AG08395 (cell line): Measurements from ENCODE around the gene RUSF1.

Source experiments
- DNase-seq: peaks from one replicate; pipeline ENCODE4 v3.0.0; 2012; ENCODE audit warnings: mixed read lengths, low spot score

The RUSF1 gene

DNA sequence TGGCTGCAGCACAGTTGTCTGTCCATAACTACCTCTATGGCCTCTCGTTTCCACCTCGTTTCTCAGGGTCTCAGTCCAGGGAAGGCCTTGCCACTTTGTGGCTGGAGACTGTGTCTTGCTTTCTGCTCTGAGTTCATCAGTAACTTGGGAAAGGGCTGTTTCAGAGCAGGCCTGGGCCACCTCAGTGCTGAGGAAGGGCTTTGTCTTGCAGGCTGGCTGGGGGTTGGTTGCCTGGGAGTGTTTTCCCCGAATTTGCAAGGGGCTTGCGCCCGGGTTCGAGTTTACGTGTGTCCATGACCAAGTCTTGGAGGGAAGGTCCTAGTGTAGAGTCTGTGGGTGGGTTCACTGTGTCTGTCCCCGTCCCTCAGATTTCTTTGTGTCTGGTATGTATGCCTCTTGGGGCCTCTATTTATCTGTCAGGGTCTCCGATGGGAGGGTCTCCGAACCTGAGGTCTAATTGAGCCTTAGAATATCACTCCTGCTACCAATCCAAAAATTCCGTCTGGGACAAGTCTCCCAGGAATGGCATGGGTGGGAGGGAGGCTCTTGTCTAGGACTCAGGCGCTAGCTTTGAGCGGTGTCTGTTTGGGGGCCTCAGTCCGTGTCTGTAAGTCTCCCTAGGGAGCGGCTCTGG is 36.8 kb downstream of the RUSF1 start:
- peak; percentile 21 for DNase-seq

GRCh38 chr16:31470615-31471014 is 37.6 kb downstream of the RUSF1 start:
- no peak for DNase-seq

GRCh38 chr16:31467858-31468257 is 40.3 kb downstream of the RUSF1 start:
- no peak for DNase-seq

DNA sequence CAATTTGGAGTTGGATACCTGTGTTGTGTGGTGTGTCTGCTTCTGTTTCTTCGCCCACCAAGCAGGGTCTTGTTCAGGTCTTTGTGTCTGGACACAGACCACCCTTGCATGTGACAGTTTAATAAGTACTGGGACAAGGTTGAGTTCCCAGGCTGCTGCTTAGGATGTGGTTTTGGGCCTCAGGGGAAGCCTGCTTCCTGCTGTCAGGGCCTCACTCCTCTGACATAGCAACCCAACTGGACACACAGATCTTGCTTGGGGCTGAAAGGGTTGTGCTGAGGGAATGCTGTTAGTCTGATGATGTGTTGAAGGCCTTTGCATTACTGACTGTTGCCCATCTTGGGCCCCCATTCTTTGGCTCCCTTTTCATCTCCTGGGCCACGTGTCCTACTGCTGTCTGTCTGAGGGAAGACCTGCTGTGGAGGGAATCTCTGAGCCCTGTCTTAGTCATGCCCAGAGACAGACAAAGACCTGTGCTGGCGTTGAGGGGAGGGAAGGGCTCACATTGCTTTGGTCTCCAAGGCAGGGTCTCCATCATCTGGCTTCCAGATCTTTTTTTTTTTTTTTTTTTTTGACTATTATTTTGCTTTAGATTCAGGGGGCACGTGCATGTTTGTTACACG is 40.9 kb downstream of the RUSF1 start:
- peak; percentile 5 for DNase-seq

DNA sequence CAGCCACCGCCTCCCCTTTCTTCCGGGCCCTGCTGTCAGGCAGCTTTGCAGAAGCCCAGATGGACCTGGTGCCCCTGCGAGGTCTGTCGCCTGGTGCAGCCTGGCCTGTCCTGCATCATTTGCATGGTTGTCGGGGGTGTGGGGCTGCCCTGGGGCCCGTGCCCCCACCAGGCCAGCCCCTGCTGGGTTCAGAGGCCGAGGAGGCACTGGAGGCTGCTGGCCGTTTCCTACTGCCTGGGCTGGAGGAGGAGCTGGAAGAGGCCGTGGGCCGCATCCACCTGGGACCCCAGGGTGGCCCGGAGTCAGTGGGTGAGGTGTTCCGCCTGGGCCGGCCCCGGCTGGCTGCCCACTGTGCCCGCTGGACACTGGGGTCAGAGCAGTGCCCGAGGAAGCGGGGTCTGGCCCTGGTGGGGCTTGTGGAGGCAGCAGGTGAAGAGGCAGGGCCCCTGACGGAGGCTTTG is 41.8 kb downstream of the RUSF1 start:
- no peak for DNase-seq

- DNase-seq, result no peak
These were observed 42.3 kb downstream of the RUSF1 start for GRCh38 chr16:31465788-31466370.

- DNase-seq, result no peak
These were observed 43.4 kb downstream of the RUSF1 start for GRCh38 chr16:31464781-31465260.

GRCh38 chr16:31464348-31464769 is 43.8 kb downstream of the RUSF1 start:
- no peak for DNase-seq

DNA sequence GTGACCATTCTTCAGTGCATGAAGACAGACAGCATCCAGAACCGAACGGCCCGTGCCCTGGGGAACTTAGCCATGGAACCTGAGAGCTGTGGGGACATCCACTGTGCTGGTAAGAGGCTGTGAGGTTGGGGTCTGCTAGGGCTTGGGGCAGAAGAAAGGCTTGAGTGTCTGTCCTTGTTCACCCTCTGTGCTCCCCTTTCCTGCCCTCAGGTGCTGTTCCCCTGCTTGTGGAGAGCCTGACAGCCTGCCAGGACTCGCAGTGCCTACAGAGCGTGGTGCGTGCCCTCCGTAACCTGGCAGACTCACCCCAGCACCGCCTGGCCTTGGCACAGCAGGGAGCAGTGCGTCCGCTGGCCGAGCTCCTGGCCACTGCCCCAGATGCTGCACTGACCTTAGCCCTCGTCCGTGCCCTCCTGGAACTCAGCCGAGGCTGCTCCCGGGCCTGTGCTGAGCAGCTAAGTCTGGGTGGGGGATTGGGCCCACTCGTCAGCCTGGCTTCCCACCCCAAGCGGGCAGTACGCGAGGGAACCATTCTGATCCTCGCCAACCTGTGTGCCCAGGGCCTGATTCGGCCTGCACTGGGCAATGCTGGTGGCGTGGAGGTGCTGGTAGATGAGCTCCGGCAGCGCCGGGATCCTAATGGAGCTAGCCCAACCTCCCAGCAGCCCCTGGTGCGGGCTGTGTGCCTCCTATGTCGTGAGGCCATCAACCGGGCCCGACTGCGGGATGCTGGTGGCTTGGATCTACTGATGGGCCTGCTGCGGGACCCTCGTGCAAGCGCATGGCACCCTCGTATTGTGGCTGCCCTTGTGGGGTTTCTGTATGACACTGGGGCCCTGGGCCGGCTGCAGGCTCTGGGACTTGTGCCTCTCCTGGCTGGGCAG is 46.0 kb downstream of the RUSF1 start:
- no peak for DNase-seq

- DNase-seq, result no peak
These were observed 46.8 kb downstream of the RUSF1 start for GRCh38 chr16:31461201-31461920.

DNA sequence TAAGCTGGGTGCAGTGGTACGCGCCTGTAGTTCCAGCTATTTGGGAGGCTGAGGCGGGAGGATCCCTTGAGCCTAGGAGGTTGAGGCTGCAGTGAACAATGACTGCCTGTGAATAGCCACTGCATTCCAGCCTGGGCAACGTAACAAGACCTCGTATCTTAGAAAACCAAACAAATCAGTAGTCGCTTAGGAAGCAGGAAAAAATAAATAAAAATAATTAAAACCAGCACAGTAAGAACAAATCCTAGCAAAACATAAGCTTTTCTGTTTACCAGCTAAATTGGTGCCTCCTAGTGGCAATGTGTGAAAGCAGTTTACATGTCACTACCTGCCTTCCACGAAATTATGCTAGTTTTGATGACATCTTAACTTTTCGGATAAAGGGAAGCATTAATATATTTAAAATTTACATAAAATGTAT is 47.6 kb downstream of the RUSF1 start:
- DNase-seq, result peak; percentile 55

DNA sequence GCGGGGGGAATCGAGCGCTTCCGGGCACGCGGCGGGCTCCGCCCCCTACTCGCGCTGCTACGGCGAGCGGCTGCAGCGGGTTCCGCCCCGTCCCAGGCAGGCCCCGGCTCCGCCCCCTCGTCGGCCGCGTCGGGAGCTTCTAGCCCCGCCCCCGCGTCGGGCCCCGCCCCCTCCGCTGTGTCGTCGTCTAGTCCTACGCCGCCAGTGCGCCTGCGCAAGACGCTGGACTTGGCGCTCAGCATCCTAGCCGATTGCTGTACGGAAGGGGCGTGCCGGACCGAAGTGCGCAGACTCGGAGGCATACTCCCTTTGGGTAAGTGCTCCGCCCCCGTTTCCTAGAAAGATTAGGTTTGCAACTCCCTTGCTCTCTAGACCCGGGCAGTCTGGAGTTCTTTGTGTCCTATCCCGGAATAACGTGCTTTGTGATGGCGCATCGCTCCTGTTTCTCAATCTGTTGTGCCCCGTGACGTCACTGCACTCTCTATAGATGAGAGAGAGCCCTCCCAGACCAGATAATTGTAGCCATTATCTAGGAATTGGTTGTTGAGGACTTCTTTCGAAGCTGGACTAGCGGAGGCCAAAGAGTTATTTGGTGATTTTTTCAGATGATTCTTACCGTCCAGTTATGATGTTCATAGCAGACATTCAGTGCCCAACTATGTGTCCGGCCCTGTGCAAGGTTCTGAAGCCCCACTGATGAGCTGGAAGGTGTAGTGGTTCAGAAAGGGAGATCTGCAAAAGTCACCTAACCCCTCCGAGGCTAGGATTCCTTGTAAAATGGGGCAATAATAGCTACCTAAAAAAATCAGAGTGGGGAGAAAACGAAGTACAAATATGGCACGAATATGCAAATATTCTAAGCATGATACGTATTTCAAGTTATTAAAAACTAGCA is 48.3 kb downstream of the RUSF1 start:
- DNase-seq, result peak; percentile 99

GRCh38 chr16:31458844-31459686 is 49.1 kb downstream of the RUSF1 start, which contains the start of gene ARMC5:
TSS of gene ARMC5 (plus strand) at chr16:31459501. CDS start at chr16:31459525, 24 bp downstream.
- DNase-seq, result peak; percentile 89

GRCh38 chr16:31458073-31458843 is 49.9 kb downstream of the RUSF1 start:
- no peak for DNase-seq

GRCh38 chr16:31456988-31457360 is 51.2 kb downstream of the RUSF1 start:
- DNase-seq, result no peak

DNA sequence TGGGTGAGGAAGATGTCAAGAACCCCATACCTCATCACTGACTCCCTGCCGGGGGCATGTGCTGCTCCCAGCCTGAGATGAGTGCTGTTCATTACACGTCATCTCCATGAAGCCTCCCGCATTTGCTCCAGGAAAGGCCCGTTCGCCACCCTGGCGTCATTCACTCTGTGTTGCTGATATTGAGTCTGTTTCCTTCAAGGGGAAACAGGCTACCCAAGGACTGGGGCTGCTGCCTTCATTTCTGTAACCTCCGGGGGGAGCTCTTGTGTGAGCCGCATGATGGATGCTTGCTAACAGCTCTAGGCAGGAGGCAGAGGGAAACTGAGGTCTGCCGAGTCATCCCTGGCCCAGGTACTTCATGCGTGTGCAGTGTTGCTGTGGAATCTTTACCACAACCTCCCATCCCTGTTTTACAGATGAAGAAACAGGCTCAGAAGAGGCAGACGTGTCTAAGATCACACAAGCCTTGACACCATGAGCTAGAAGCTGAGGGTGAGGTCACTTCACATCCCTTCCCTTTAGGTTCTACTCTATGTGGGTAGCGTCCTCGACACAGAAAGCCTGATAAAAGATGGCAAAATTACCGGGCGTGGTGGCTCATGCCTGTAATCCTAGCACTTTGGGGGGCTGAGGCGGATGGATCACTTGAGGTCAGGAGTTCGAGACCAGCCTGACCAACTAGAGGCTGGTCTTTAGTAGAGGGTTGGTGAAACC is 52.4 kb downstream of the RUSF1 start:
- DNase-seq, result no peak

GRCh38 chr16:31453255-31454204 is 54.7 kb downstream of the RUSF1 start:
- DNase-seq, result no peak
